GM20431 (cell line): ENCODE measurements around the gene DUSP8.
"Not testable (repeated sequence)": the region's sequence is repeated elsewhere in the genome, so short reads cannot be mapped to it uniquely, and the experiment has no call there.

Source experiments
- in situ Hi-C: fragments of 300-500 bp; cut with MseI, MboI; formaldehyde crosslinking; loops from one replicate; pipeline ENCODE4 v1.15.0; 2020; ENCODE audit warnings: low sequenced_read_pairs; ENCODE audit not compliant: unreplicated experiment

DUSP8 gene

DNA sequence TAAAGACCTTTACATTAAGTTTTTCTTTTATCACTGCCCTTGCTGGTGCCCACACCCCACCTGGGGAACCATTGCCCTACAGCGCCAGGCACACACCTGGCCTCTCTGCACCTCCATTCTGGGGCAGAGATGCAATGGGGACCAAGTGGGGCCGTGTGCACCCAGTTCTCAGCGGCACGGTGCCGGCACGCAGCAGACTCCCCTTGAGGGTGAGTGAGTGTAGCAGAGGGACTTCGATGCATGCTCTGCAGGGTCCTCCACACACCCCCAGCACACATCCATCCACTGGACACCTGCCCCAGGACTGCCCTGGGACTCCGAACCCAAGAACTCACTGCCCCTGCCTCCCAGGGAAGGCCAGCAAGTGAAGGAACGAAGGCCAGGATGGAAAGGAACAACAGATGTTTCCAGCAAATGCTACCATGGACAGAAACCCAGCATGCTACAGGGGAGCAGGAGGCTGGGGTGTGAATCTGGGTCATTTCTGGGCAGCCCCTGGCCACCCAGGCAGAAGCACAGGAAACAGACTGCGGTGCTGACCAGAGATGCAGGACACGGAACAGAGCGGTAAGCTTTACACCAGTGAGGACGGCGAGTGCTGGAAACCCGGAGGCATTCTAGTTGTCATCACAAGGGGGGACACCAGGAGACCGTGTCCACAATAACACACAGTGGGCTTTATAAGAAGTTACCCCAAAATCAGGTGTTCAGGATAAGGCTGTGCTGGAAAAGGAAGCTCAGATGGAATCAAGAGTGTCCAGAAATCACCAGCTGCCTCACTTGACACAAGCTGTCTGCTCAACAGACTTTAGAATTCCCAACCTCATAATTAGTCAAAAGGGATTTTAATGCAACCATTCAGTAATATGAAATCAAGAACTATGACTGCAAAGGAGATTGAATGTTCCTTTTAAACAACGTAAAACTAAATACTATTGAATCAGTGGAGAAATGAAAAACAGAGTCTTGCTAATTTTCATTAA, 52.8 kb downstream of the DUSP8 start:
- in situ Hi-C loops = no loop called here

- in situ Hi-C loops = no loop called here
Measured at GRCh38 chr11:1518301-1518700, 53.8 kb downstream of the DUSP8 start.

DNA sequence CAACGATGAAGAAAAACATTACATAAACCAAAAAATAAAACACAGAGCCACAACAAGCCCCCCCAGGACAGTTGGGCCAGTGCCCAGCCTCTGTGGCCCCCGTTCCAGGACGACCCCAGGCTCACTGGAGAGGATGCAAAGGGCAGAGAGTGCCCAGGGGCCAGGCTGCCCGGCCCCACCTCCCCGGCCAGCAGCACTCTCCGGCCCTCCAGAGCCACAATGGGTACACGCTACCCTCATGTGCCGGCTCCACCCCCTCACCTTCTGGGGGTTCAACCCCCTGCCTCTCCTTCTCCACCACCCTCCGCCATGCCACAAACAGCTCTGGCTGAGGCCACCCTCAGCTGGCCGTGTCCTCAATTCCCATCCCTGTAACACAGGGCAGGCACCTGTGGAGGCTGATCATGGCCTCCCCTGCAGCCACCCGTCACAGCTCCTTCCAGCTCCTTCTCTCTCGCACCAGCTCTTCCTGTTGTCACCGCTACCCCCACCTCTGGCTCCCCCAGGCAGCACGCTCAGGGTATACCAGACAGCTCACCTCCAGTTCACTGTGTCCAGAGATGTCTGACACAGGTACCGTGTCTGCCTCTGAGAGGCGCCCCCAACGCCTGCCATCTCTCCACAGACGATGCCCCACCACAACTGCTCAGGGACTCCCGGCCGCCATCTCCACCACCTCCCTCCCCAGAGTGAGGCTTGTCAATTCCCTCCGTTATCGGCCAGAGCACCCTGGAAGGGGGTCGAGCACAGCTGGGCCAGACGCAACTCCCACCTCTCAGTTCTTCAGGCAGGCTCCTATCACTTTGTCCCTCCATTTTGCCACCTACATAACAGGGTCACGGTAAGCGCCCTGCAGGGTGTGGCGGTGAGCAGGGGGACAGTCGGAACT, 54.7 kb downstream of the DUSP8 start:
- in situ Hi-C loops = no loop called here

DNA sequence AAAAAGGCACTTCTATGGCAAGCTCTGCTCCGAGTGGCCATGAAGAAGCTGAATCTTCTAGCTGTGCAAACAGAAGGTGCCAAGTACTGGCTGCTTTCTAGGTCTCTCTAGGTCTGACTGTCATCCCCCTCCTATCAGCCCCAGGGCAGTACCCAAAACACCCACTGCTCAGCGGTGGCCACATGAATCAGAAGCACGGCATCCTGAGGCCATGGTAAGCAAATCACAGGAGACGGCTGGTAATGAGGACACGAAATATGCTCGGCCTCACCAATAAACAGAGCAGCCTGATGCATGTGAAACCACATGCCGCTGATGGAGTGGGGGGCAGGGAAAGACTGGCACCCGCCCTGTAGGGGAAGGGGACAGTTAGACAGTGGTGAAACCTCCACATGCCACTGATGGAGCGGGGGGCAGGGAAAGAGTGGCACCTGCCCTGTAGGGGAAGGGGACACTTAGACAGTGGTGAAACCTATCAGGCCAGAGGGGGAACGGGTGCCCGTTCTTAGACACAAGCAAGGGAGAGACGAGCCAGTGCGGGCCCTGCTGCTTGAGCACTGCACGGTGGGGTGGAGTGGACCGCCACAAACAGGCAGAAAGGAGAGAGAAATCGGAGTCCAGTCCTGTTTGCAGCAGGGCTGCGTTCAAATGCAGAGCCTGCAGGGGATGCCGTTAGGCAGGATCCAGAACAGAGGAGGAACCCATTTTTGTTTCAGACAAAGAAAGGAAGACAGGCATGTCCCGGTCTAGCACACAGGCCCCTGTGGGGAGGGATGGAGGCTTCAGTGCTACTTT, 55.6 kb downstream of the DUSP8 start:
- in situ Hi-C loops = no loop called here

- in situ Hi-C loops = no loop called here
Measured at GRCh38 chr11:1515082-1516060, 56.7 kb downstream of the DUSP8 start.

GRCh38 chr11:1514336-1515061, 57.6 kb downstream of the DUSP8 start:
- in situ Hi-C loops = no loop called here

DNA sequence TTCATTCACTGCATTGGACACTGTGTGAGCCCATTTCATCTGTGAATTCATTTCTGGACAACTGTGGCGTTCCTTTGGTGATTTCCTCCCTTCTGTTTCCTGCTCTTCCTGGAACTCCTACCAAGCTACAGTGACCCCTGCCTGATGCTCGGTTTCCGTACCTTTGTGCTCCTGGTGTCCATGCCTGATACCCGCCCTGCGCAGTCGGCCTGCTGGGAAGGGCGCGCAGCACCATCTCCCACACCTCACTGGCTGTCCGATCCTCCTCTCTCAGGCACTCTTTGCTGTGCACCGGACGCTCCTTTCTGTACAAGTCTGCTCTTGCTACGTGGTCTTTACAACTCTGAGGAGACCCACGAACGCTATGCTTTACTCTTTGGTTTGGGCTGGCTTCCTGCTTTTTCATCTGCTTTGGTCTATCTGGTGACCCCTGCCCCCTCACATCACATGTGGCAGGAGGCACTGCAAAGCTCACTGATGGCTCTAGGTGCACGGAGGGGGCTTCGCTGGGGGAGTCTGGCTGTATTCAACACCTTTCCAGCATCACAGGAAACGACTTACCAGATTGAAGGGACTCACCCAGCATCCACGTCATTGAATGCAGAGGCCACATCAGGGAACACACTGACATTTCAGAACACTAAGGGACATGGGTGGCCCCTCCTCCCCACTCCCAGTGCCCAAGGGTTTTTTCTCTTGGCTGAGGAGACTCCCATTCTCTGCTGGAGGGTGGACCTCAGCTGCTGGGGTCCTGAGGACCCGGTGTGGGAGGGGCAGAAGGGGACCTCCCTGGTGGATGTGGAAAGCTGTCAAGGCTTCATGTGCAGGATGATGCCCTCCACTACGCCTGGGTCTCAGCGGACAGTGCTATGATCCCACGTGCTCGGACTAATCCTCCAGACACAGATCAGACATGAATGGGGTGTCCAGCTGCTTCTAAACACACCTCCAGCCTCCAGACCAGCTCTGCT, 58.5 kb downstream of the DUSP8 start:
- in situ Hi-C loops = no loop called here

DNA sequence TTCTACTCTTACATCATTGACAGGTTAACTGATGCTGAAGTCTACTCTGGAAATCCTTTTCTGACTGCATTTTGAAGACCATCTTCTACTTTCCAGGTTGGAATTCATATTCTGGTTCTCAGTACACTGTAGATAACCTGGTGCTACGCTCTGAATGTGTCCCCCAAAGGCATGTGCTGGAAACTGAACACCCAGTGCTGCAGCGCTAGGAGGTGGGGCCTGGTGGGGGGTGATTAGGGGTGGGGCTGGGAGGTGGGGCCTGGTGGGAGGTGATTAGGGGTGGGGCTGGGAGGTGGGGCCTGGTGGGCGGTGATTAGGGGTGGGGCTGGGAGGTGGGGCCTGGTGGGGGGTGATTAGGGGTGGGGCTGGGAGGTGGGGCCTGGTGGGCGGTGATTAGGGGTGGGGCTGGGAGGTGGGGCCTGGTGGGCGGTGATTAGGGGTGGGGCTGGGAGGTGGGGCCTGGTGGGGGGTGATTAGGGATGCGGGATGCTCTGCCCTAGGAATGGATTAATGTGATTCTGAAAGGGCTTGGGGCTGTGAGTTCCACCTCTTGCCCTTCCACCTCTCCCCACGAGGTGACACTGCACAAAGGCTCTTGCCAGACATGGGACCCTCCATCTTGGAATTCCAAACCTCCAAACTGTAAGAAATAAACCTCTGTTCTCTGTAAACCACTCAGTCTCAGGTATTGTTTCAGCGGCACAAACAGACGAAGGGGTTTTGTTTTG, 59.4 kb downstream of the DUSP8 start:
- in situ Hi-C loops = not testable (repeated sequence)

GRCh38 chr11:1511937-1512496, 60.1 kb downstream of the DUSP8 start:
- in situ Hi-C loops = no loop called here

DNA sequence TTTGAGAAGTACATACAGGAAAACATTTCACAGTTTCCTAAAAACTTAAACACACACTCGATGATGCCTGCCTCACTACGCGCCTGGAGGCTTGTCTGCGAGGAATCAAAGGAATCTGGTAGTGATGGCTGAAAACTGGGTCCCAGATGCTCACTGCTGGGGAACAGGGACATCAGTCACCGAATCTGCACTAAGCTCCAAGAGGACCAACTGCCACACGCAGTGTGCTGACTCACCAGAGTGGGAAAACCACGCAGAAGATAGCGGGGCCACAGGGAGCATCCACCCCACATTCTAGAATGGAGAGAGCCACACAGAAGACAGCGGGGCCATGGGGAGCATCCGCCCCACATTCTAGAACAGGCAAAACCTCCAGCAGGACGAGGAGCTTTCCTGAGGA, 61.1 kb downstream of the DUSP8 start:
- in situ Hi-C loops = no loop called here

DNA sequence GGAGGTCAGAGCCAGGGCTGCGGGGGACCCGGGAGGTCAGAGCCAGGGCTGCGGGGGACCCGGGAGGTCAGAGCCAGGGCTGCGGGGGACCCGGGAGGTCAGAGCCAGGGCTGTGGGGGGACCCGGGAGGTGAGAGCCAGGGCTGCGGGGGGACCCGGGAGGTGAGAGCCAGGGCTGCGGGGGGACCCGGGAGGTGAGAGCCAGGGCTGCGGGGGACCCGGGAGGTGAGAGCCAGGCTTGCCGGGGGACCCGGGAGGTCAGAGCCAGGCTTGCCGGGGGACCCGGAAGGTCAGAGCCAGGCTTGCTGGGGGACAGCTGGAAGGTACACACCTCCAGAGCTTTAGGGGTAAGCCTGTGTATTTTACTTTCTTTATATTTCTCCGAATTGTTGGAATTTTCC, 61.7 kb downstream of the DUSP8 start:
- in situ Hi-C loops = not testable (repeated sequence)

DNA sequence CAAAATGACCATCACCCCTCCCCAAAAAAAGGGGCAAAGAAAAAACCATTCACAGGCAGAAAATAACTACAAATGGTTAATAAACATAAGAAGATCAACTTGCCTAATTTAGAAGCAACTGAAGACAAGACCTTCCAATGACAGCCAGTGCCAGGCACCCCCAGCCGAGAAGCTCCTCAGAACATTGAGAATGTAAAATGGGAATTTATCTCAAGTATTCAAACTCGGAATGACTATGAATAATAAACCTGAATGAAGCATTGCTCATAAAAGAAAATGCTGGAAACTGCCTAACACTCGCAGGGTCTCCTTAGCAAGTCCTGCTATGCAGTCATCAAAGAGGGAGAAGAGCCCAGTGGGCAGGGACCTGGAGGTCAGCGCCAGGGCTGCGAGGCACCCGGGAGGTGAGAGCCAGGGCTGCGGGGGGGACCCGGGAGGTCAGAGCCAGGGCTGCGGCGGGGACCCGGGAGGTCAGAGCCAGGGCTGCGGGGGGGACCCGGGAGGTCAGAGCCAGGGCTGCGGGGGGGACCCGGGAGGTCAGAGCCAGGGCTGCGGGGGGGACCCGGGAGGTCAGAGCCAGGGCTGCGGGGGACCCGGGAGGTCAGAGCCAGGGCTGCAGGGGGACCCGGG, 62.3 kb downstream of the DUSP8 start:
- in situ Hi-C loops = no loop called here

- in situ Hi-C loops = no loop called here
Measured at GRCh38 chr11:1508986-1509385, 63.1 kb downstream of the DUSP8 start.

GRCh38 chr11:1508491-1508891, 63.6 kb downstream of the DUSP8 start:
- in situ Hi-C loops = no loop called here

- in situ Hi-C loops = no loop called here
Measured at GRCh38 chr11:1507381-1508140, 64.5 kb downstream of the DUSP8 start.
